Stimulated activated naive CD4-positive, alpha-beta T cell treated with Interleukin-2 at 50 U/mL for 16 hours (primary cell): ENCODE measurements around the gene ODAD3.
"Not testable (repeated sequence)": the region's sequence is repeated elsewhere in the genome, so short reads cannot be mapped to it uniquely, and the experiment has no call there.

Experiments
- DNase-seq: peaks from one replicate; lab custom pipeline; 2025; lab: John Stamatoyannopoulos, UW

The ODAD3 gene

DNA sequence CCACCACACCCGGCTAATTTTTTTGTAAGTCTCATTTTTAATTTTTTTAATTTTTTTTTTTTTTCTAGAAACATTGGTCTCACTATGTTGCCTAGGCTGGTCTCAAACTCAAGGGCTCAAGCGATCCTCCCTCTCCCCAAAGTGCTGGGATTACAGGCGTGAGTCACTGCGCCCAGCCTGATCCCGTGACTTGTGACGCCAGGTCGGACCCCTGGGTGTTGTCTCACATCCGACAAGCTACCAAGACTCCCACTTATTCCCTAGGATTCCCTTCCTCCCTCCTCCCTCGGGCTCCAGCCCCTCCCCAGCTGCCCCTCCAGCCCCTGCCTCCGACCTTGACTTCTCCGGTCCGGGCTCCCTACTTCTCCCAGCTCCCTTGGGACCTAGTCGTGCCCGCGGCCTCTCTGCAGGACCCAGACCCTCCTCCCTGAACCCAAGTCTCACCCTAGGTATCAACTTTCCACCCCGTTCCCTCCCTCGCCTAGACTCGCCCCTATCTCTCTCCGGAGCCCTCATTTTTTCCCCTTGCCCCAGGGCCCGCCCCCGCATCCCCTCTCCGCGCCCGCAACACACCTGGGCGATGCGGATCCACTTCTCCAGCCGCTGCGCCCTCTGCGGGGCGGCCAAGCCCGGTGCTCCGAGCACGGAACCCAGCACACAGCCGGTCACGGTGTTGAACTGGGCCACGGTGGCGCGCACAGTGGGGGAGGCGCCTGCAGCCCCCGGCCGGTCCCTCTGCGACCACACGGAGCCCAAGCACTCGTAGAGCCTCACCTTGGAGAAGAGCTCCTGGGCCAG lies 28.9 kb downstream of the ODAD3 start:
- DNase-seq, result peak; percentile 14

- DNase-seq, result no peak
Measured at GRCh38 chr19:11404588-11405222, 30.2 kb downstream of the ODAD3 start.

DNA sequence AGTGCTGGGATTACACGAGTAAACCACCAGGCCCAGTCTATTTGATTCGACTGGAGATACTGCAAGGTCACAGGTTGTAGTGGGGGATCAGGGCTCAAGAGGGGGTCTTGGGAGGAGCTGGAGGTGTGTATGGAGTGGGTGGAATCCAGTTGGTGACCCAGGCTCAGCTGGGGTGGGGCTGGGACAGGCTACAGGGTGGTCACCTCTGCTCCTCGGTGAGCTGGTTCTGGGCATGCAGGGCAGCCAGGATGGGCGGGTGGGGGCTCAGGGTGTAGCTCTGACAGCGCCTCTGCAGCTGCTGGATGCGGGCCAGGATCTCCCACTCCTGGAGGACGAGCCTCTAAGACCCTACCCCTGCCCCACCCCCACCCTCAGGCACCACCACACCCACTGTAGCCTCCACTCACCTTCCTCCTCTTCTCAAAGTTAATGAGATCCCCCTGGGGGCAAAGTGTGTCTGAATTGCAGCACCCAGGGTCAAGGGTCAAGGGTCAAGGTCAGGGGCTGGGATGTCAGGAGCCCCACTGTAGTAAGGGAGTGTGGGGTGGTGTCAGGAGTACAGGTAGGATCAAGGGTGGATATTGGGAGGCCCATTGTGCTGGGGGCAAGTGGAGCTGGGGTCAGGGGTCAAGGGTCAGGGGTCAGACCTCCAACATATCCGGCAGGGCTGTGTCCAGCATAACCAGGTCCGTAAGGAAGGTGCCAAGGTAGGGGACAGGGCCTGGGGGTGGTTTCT lies 32.9 kb downstream of the ODAD3 start:
- DNase-seq, result no peak

GRCh38 chr19:11400798-11401197 lies 34.1 kb downstream of the ODAD3 start:
- DNase-seq, result no peak

DNA sequence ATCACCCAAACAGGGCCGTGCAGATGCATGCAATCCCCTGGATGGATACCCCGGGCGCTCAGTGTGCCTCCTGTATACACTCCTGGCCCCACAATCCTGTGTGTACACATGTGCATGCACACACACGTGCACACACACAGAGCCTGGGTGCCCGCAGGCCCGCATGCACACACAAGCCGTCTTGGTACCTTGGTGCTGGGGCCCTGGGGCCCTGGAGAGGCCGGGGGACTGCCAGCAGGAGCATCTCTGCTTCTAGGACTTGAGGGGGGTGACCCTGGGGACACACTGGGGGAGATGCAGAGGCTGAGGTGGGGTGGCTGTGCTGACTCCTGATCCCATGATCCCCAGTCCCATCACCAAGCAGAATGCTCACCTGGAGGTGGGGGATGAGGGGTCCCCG lies 35.3 kb downstream of the ODAD3 start:
- DNase-seq, result no peak

DNA sequence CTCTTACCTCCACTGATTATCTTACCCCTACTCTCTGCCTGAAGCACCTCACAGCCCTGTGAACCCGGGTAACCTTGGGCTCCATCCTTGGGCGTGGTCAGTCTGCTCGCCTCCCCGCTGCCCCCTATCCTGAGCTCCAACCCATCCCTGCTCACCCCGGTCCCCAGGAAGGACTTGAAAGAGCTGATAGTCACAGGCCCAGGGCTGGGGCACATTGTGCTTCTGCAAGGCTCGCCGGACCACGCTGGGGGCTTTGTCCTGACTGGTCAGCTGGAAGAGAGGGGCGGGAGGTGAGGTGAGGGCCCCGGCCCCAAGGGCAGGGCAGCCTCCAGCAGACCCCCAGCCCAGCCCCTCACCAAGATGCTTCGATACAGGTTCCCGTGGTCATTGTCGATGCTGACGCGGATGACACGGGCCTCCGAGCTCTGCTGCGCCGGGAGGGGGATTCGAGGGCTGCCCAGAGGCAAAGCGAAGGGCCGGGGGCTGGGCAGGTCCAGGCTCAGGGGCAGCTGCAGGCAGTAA lies 37.8 kb downstream of the ODAD3 start:
- no peak for DNase-seq

GRCh38 chr19:11390933-11391680 lies 43.8 kb downstream of the ODAD3 start:
- DNase-seq, result no peak

GRCh38 chr19:11390359-11390758 lies 44.6 kb downstream of the ODAD3 start:
- no peak for DNase-seq

DNA sequence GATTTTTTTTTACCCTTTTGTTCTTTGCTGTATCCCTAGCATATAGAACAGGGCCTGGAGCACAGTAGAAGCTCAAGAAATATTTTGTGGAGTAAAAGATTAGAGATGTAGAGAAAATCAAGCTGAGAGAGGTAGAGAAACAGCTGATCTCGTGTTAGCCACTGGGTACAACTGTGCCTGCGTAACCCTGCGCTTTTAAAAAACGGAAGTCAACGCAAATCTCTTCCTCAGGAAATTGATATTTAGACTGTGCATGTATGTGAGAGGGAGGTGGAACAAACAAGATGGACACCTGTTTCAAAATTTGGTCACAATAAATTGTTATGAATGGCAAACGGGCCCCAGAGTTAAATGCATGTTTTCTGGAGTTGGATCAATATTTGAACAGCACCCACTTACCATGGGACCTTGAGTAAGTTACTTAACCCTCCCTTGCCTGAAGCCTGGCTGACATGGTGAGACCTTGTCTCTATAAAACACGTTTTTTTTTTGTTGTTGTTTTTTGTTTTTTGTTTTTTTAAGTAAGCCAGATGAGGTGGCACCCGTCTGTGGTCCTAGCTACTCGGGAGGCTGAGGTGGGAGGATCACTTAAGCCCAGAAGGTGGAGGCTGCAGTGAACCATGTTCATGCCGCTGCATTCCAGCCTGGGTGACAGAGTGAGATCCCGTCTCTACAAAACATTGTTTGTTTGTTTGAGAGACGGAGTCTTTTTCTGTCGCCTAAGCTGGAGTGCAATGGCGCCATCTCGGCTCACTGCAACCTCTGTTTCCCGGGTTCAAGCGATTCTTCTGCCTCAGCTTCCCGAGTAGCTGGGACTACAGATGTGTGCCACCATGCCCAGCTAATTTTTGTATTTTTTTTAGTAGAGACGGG lies 47.5 kb downstream of the ODAD3 start:
- DNase-seq, result no peak

DNA sequence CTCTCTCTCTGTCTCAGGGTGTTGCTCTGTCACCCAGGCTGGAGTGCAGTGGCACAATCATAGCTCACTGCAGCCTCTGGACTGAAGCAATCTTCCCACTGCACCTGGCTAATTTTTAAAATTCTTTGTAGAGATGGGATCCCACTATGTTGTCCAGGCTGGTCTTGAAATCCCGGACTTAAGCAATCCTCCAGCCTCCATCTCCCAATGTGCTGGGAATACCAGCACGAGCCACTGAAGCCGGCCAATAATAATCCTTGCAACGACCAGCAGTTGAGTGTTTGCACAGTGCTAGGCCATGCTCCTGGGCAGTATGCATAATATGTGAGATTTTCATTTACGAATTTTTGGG lies 50.2 kb downstream of the ODAD3 start:
- no peak for DNase-seq

- DNase-seq, result no peak
Measured at GRCh38 chr19:11383706-11384048, 51.2 kb downstream of the ODAD3 start.

- DNase-seq, result no peak
Measured at GRCh38 chr19:11382898-11383705, 51.8 kb downstream of the ODAD3 start.

GRCh38 chr19:11380653-11381537 lies 54.0 kb downstream of the ODAD3 start:
- peak; percentile 97 for DNase-seq

DNA sequence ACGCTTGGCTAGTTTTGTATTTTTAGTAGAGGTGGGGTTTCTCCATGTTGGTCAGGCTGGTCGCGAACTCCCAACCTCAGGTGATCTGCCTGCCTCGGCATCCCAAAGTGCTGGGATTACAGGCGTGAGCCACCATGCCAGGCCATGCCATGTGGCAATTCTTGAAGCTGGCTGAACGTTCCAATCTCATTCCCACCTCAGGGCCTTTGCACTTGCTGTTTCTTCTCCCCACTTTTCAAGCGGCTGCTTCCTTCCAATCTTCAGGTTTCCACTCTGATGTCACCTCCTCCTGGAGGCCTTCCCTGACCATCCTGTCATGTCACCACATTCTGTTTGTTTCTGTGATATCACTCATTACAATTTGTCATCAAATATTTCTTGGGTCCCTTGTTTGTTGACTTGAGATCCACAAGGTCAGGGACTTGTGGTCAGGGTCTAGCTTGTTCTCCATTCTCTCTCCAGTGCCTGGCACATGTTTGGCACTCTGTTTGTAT lies 55.0 kb downstream of the ODAD3 start:
- DNase-seq, result no peak

GRCh38 chr19:11379269-11379845 lies 55.6 kb downstream of the ODAD3 start:
- DNase-seq, result not testable (repeated sequence)

DNA sequence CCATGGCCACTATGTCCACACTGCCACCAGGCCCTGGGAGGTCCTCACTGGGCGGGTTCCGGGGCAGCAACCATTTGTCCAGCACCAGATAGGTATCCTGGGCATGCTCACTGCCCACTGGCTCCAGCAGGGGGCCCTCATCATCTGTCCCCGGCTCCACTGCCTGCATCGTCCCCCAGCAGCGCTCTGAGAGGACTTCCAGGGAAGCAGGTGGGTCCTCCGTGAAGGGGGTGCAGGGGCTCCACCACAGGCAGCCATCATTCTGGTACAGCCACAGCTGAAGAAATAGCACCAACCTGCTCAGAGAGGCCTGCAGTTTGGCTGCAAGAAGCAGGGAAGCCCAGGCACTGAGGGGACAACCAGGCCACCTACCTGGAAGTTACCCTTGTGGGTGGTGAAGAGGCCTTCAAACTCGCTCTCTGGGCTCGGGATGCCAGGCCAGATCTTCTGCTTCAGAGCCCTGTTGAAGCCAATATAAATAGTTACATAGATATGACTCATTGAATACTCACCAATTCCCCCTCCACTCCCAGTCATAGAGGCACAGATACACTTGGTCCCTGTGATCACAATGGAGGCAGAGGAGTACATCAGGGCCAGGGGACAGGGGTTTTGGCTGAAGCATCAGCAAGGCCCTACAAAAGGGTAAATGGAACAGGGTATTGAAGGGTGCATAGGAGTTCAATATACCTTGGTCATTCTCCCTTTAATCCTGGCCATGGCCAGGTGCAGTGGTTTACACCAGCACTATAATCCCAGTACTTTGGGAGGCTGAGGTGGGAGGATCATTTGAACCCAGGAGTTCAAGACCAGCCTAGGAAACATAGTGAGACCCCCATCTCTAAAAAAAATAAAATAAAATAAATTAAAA lies 56.4 kb downstream of the ODAD3 start:
- no peak for DNase-seq

- DNase-seq, result no peak
Measured at GRCh38 chr19:11377756-11378155, 57.2 kb downstream of the ODAD3 start.

- DNase-seq, result no peak
Measured at GRCh38 chr19:11377237-11377636, 57.7 kb downstream of the ODAD3 start.
